NCI-H1092 (cell line): ENCODE measurements around the gene CDH23.

Source experiments
- DNase-seq: peaks from one replicate; lab custom pipeline; 2025; lab: John Stamatoyannopoulos, UW

Gene CDH23

GRCh38 chr10:71727105-71727737, 330.5 kb downstream of the CDH23 start:
- DNase-seq = no peak

- DNase-seq = no peak
Observed at GRCh38 chr10:71727738-71728737, 331.3 kb downstream of the CDH23 start.

- DNase-seq = no peak
Observed at GRCh38 chr10:71729161-71729636, 332.5 kb downstream of the CDH23 start.

- DNase-seq = no peak
Observed at GRCh38 chr10:71731791-71732190, 335.1 kb downstream of the CDH23 start.

- DNase-seq = no peak
Observed at GRCh38 chr10:71734797-71735196, 338.1 kb downstream of the CDH23 start.

GRCh38 chr10:71735709-71736569, 339.2 kb downstream of the CDH23 start:
- no peak for DNase-seq

GRCh38 chr10:71736570-71736952, 339.8 kb downstream of the CDH23 start:
- DNase-seq = no peak

- DNase-seq = no peak
Observed at GRCh38 chr10:71737001-71737833, 340.5 kb downstream of the CDH23 start.

- DNase-seq = no peak
Observed at GRCh38 chr10:71737834-71738197, 341.1 kb downstream of the CDH23 start.

GRCh38 chr10:71739358-71739900, 342.7 kb downstream of the CDH23 start:
- DNase-seq = no peak

- no peak for DNase-seq
Observed at GRCh38 chr10:71740069-71740653, 343.4 kb downstream of the CDH23 start.

- DNase-seq = no peak
Observed at GRCh38 chr10:71741029-71741428, 344.3 kb downstream of the CDH23 start.

GRCh38 chr10:71741671-71742070, 345.0 kb downstream of the CDH23 start:
- DNase-seq = no peak

- DNase-seq = no peak
Observed at GRCh38 chr10:71742301-71743088, 345.8 kb downstream of the CDH23 start.

- DNase-seq = no peak
Observed at GRCh38 chr10:71743089-71743838, 346.5 kb downstream of the CDH23 start.

GRCh38 chr10:71743866-71744265, 347.1 kb downstream of the CDH23 start:
- DNase-seq = no peak

- DNase-seq = no peak
Observed at GRCh38 chr10:71744897-71745663, 348.4 kb downstream of the CDH23 start.

- DNase-seq = no peak
Observed at GRCh38 chr10:71745664-71746250, 349.0 kb downstream of the CDH23 start.
